ENCODE data around the gene UTP14A.

The UTP14A gene

DNA sequence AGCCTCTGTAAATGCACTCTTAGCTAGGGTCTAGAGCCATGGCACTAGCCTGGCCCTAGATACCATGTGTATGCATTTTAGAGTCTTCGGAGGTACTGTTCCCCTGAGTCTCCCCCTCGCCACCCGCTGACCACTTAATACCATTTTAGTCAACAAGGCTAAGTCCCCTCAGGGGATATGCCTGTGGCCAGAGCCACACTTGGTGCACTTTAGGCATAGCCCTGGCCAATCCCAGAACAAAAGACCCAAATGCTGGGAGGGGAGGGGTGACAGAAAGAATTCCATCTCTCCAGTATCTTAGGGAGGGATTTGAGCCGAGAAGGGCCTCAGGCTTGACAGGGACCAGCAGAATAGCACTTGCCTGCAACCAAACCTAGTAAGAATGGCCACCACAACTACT is 47.9 kb downstream of the UTP14A start:
- DNase-seq = no peak

DNA sequence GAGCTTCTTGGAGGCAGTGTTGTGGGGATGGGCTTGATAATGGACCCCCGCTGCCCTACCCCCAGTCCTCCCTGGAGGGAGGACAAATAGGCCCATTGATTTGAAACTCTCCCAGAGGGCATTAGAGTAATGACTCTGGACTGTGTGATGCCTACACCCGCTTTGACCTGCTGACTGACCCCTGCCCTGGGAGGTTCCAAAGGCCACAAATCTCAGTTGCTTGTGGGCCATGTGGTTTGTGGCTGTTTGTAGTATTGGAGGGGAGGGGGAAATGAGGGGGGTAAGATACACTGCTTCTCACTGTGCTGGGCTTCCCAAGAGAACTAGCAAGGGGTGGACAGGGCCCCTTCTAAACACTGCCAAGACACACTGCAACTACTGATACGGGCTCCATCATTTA is 48.8 kb downstream of the UTP14A start:
- DNase-seq = no peak

DNA sequence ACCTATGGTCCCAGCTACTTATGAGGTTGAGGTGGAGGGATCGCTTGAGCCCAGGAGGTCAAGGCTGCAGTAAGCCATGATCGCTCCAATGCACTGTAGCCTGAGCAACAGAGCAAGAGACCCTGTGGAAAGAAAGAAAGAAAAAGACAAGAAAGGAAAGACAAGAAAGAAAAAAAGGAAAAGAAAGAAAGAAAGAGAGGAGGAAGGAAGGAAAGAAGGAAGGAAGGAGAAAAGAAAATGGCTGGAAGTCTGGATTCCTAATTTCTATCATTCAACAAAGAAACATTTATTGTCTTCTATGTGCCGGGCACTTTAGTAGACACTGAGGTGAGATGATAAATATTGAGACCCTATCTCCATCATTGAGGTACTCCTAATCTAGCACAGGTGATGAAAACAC is 49.7 kb downstream of the UTP14A start:
- no peak for DNase-seq

DNA sequence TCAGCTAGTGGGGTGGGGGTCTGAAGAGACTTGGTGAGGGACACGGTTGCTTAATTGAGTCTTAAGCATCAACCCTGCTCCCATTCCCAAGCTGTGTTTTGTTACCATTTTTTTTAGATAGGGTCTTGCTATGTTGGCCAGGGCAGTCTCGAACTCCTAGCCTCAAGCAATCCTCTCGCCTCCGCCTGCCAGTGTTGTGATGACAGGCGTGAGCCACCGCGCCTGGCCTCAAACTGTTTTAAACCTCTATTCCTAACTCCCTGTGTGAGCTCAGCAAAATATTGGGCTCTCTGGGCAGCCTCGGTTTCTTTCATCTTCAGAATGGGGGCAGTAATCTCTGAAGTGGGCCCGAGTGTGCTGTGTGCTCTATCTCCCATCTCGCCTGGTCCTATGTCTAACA is 50.2 kb downstream of the UTP14A start:
- DNase-seq = no peak

DNA sequence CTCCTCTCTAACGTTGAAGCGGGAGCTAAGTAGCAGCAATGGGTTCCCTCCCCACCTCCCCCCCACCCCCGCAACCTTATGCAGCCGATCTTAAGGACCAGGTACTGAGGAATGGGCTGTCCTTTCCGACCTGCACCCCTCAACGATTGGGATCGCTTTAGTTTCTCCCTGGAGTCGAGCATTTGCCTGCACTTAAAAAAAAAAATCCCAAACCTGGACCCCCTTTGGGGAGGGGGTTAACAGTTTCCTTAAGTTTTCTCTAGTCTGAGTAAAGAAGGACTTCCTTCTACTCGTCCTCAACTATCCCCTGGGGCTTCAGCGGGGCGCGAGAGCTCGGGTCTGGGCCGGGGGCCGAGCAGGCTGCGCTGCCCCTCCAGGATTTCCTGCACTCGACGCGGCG is 50.8 kb downstream of the UTP14A start:
- no peak for DNase-seq

DNA sequence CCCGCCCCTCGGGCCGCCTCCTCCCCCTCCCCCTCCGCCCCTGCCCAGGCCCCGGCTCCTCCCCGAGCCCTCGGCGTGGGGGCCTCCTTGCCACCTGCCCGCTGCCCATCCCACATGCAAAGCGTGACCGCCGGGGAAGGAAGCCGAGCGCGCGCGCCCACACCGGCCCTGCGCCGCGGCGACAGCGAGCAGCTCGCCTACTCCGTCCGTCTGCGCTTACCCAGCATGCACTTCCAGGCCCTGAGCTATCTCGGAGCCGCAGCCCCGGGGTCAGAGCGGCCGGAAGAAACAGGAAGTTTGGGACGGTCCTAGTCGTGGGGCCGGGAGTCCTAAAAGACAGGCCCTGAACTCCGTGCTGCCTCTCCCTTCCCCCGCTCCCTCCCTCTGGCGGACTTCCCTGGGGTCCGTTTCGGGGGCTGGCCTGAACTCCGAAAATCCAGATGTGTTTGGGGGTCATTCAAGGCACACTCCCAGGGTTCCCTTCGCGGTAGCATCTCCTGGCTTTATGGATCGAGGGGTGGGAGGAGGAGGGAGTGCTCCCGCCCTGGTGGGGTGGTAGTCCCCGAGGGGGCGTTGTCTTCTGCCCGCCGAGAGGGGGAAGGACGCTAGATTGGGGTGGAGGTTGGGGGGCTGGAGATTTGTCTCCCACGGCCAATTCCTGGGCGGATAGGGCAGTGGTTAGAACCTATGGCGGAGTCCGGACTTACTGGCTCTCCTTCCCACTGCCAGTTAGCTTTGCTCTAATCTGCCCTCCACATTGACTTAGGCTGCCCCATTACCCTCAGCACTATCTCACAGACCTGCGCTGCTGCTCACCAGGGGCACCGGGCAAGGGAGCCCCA is 51.5 kb downstream of the UTP14A start:
- DNase-seq = peak; percentile 2

DNA sequence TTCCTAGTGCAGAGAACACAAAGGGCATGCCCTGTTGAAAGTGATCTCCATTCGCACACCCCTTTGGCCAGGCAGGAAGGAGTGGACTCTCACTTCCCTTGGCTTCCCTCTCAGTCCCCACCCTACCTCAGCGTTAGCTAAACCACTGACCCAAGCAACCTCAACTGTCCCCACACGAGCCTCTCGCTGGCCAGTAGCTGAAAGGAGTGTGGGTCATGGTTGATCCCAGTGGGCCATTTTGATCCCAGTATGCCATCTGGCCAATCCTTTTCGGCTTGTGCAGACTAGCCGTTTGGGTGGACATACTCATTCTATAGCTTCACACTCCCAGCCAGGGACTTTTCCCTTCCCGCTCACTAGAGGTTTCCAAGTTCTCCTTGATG is 52.1 kb downstream of the UTP14A start:
- no peak for DNase-seq

DNA sequence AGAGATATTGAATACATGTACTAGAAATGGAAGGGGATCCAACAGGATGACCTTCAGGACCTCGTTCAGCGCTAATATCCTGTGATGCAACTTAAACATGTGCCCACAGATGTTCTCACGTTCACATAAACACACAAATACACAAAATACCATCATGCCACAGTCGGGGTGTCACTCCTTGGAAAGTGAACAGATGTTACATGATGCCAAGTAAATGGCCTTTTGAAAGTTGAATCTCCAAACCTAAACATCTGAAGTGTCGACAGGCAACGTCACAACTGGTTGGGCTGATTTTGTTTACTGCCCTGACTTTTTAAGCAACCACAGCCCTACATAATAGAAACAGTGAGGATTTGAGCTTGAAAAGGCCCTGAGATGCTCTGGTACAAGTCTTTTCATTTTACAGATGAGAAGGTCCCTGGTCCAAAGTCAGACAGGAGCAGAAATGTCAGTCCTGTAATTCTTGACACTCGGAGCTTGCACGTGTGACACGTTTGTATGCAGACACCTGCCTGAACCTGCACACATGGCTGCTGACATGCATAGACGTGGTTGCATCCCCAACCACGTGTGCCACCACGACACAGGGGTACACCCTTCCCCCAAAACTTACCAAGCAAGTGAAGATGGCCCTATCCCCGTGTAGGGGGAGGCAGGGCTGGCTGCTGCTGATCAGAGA is 53.0 kb downstream of the UTP14A start:
- no peak for DNase-seq

DNA sequence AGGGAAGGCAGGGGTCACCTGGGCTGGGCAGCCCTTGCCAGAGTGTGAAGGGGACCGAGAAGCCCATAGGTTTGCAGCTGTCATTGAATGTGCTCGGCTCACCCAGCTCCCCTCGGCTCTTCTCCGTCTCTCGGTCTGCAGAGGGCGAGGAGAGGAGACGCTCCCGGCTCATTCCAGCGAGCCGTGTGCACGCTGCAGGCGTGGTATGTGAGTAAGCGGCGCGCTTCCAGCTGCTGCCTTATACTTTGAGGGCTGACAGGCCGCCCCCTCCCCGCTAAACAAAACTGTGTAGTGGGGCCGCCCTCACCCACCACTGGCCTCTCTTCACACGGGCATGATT is 53.5 kb downstream of the UTP14A start:
- DNase-seq = no peak

DNA sequence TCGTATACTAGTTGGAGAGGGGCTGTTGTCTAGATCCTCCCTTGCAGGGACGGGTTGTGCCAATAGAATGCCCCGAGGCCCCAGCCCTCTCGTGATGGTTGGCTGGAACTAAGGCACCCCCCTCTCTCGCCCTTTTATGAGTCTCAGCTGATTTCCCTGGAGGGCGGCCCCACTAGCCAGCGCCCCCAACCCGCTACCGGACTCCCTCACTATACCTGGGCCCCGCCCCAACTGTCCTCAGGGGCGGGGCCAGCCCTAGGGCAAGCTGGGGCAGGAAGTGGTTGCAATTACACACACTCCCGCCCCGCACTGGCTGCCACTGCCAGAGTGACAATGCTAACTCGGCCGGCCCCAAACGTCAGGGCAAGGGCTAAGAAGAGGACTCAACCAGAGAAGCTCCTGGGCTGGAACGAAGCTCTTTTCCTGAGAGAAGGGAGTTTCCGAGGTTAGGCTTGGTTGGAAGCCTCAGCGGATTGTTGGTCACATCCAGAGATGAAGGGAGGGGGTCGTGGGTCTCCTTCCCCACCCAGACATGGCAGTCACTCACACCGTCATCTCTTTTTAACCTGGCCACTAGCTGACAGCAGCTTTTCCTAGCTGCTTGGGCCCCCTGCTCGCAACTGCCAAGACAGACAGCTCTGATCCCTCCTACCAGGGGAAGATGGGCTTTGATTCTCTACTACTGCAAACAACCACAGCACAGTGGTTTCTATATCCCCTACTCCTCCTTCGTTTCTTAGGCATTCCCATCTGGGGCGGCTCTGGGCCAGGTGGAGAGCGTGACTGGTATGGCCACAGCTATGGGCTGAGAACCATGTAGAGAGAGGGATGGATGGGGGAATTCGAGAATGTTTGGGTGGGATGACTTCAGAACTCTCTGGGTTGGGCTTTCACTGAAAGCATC is 55.5 kb downstream of the UTP14A start:
- peak; percentile 42 for DNase-seq

DNA sequence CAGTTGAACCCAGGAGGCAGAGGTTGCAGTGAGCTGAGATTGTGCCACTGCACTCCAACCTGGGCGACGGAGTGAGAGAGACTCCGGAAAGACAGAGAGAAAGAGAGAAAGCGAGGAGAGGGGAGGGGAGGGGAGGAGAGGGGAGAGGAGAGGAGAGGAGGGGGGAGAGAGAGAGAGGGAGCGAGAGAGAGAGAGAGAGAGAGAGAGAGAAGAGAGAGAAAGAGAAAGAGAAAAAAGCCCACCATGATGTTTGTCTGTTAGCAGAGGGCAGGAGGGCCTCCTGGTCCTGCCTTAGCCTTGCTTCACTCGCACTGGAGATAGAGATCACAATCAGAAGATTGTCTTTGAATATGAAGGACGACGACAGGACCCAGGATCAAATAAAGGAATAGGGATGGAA is 57.8 kb downstream of the UTP14A start:
- DNase-seq = no peak

DNA sequence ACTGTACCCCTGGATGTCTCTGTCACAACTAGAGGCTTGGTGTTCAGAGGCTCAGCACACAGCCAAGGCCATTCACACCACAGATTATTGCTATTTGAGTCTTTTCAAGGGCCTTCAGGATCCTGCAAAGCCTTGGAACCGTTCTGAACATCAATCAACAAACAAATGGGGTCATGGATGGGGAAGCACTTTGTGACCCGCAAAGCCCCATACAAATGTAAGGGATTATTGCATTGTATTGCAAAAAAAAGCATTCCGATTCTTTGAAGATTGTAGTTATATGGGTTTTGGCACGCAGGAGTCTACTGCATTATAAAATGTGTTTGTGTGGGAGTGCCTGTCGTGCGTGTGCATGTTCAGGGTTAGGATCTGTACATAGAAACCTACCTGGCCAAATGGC is 59.2 kb downstream of the UTP14A start:
- no peak for DNase-seq

DNA sequence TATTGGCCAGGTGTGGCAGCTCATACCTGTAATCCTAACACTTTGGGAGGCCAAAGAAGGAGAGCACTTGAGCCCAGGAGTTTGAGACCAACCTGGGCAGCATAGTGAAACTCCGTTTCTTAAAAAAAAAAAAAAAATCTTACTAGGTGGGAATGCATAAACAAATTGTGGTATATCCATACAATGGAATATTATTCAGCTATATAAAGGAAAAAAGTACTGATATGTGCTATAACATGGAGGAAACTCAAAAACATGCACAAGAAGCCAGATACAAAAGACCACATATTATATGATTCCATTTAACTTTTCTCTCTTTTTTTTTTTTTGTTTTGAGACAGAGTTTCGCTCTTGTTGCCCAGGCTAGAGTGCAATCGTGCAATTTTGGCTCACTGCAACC is 63.0 kb downstream of the UTP14A start:
- DNase-seq = no peak

DNA sequence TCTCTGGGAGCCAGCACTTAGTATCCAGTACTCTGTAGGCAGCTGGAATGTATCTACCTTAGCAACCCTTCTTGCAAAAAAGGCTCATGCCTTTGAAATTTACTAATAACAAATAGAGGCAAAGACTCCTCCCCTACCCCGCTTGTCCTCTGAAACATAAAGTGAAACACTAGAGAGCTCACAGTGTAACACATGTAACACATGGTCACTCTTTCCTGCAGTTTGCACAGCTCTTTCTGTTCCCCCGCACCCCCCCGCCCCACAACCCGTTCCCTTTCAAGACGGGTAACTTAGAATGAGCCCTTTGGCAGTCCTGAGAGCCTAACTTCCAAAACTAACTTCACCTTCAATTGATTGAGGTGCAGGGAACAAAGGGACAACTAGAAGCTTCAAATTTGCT is 70.5 kb downstream of the UTP14A start:
- DNase-seq = no peak
